Ectodermal cell (in vitro differentiated cells): ENCODE measurements around the gene AK5.

Source experiments
- H3K27ac ChIP-seq: 2 replicates; pipeline ENCODE4 v1.7.0; 2013; ENCODE audit warnings: mild to moderate bottlenecking, low read depth, low read length; ENCODE audit not compliant: insufficient read depth, poor library complexity, severe bottlenecking
- H3K27me3 ChIP-seq: 2 replicates; pipeline ENCODE4 v1.7.0; 2013; ENCODE audit warnings: mild to moderate bottlenecking, low read length; ENCODE audit not compliant: insufficient read depth, control insufficient read depth, poor library complexity, severe bottlenecking
- H3K36me3 ChIP-seq: one replicate; pipeline ENCODE4 v1.7.0; 2013; ENCODE audit warnings: low read length; ENCODE audit not compliant: control insufficient read depth, insufficient read depth
- H3K4me1 ChIP-seq: one replicate; pipeline ENCODE4 v1.7.0; 2013; ENCODE audit warnings: low read length; ENCODE audit not compliant: control insufficient read depth, insufficient read depth
- H3K4me3 ChIP-seq: 2 replicates; pipeline ENCODE4 v1.7.0; 2013; ENCODE audit warnings: low read depth, low read length, control low read depth; ENCODE audit not compliant: insufficient read depth
- H3K9me3 ChIP-seq: 2 replicates; pipeline ENCODE4 v1.7.0; 2013; ENCODE audit warnings: mild to moderate bottlenecking, low read length, moderate library complexity; ENCODE audit not compliant: control insufficient read depth
- WGBS, 2 experiments: methylation state at CpG; one replicate each; pipeline ENCODE4 v1.1.7; 2013; ENCODE audit warnings: missing lambda C conversion rate in 2 of 2; 5-methylcytosine and 5-hydroxymethylcytosine counted together

Gene AK5

GRCh38 chr1:77461691-77462090 lies 179.9 kb downstream of the AK5 start:
- no peak overlapping the region for H3K4me3 ChIP-seq
- no peaks in the 10 kb centered on the region for H3K9me3 ChIP-seq
- no peak overlapping the region for H3K27ac ChIP-seq
- no peaks in the 10 kb centered on the region for H3K36me3 ChIP-seq
- no peaks in the 10 kb centered on the region for H3K4me1 ChIP-seq
- no peaks in the 10 kb centered on the region for H3K27me3 ChIP-seq
- WGBS, 2 experiments, result 96 to 97% methylated on average over 3 of the region's 4 CpGs

GRCh38 chr1:77463216-77463615 lies 181.4 kb downstream of the AK5 start:
- H3K36me3 ChIP-seq, result no peaks in the 10 kb centered on the region
- 84 to 94% methylated on average over 1 of the region's 1 CpG for WGBS, 2 experiments

GRCh38 chr1:77465139-77465538 lies 183.3 kb downstream of the AK5 start:
- no peak overlapping the region for H3K4me3 ChIP-seq
- H3K27ac ChIP-seq, result no peak overlapping the region
- no peaks in the 10 kb centered on the region for H3K27me3 ChIP-seq
- H3K4me1 ChIP-seq, result no peaks in the 10 kb centered on the region
- whole genome bisulfite sequencing, 2 experiments, result 97% methylated on average over 2 of the region's 2 CpGs; no CpG with 5 or more reads in 1 of the 2 experiments
- H3K36me3 ChIP-seq, result no peaks in the 10 kb centered on the region
- H3K9me3 ChIP-seq, result no peaks in the 10 kb centered on the region

More at GRCh38 chr1:77463216-77463615, 181.4 kb downstream of the AK5 start:
- Histone ChIP-seq H3K4me1 (no peaks in the 10 kb centered on the region), H3K27ac (no peak overlapping the region), H3K9me3 (no peaks in the 10 kb centered on the region), H3K4me3 (no peak overlapping the region), H3K27me3 (no peaks in the 10 kb centered on the region)

GRCh38 chr1:77465922-77466321 lies 184.1 kb downstream of the AK5 start:
- no peaks in the 10 kb centered on the region for H3K9me3 ChIP-seq
- no peaks in the 10 kb centered on the region for H3K27me3 ChIP-seq
- 78 to 81% methylated on average over 5 of the region's 5 CpGs for WGBS, 2 experiments
- no peaks in the 10 kb centered on the region for H3K4me1 ChIP-seq
- H3K36me3 ChIP-seq, result no peaks in the 10 kb centered on the region
- no peak overlapping the region for H3K27ac ChIP-seq
- no peak overlapping the region for H3K4me3 ChIP-seq

- Histone ChIP-seq H3K4me1 (no peaks in the 10 kb centered on the region), H3K9me3 (no peaks in the 10 kb centered on the region), H3K27ac (no peak overlapping the region), H3K36me3 (no peaks in the 10 kb centered on the region), H3K4me3 (no peak overlapping the region), H3K27me3 (no peaks in the 10 kb centered on the region)
- 100% methylated on average over 2 of the region's 2 CpGs; no CpG with 5 or more reads in 1 of the 2 experiments for WGBS, 2 experiments
Measured at GRCh38 chr1:77467021-77467595, 185.3 kb downstream of the AK5 start.

GRCh38 chr1:77467741-77468140 lies 185.9 kb downstream of the AK5 start:
- Histone ChIP-seq H3K27me3 (no peaks in the 10 kb centered on the region), H3K4me3 (no peak overlapping the region), H3K27ac (no peak overlapping the region), H3K4me1 (no peaks in the 10 kb centered on the region), H3K9me3 (no peaks in the 10 kb centered on the region), H3K36me3 (no peaks in the 10 kb centered on the region)
- WGBS, 2 experiments, result 73 to 94% methylated on average over 2 of the region's 2 CpGs

GRCh38 chr1:77468257-77468948 lies 186.6 kb downstream of the AK5 start:
- H3K36me3 ChIP-seq, result no peaks in the 10 kb centered on the region
- WGBS, 2 experiments, result 85 to 88% methylated on average over 3 to 4 of the region's 4 CpGs
- H3K9me3 ChIP-seq, result no peaks in the 10 kb centered on the region

GRCh38 chr1:77468949-77469710 lies 187.3 kb downstream of the AK5 start:
- Histone ChIP-seq H3K4me3 (no peak overlapping the region), H3K4me1 (no peaks in the 10 kb centered on the region), H3K9me3 (no peaks in the 10 kb centered on the region), H3K36me3 (no peaks in the 10 kb centered on the region), H3K27me3 (no peaks in the 10 kb centered on the region), H3K27ac (no peak overlapping the region)
- 84 to 89% methylated on average over 5 of the region's 5 CpGs for WGBS, 2 experiments

More at GRCh38 chr1:77468257-77468948, 186.6 kb downstream of the AK5 start:
- Histone ChIP-seq H3K4me3 (no peak overlapping the region), H3K27ac (no peak overlapping the region), H3K4me1 (no peaks in the 10 kb centered on the region), H3K27me3 (no peaks in the 10 kb centered on the region)

- Histone ChIP-seq H3K27me3 (no peaks in the 10 kb centered on the region), H3K9me3 (no peaks in the 10 kb centered on the region)
- WGBS, 2 experiments, result 98 to 100% methylated on average over 2 of the region's 2 CpGs
Measured at GRCh38 chr1:77471691-77472090, 189.9 kb downstream of the AK5 start.

GRCh38 chr1:77473690-77474089 lies 191.9 kb downstream of the AK5 start:
- Histone ChIP-seq H3K27me3 (no peaks in the 10 kb centered on the region), H3K9me3 (no peaks in the 10 kb centered on the region), H3K4me3 (no peak overlapping the region), H3K27ac (no peak overlapping the region), H3K36me3 (no peaks in the 10 kb centered on the region), H3K4me1 (no peaks in the 10 kb centered on the region)
- 86 to 90% methylated on average over 3 of the region's 3 CpGs for WGBS, 2 experiments

More at GRCh38 chr1:77471691-77472090, 189.9 kb downstream of the AK5 start:
- no peak overlapping the region for H3K4me3 ChIP-seq
- no peaks in the 10 kb centered on the region for H3K4me1 ChIP-seq
- no peak overlapping the region for H3K27ac ChIP-seq
- no peaks in the 10 kb centered on the region for H3K36me3 ChIP-seq
